ENCODE measurements around the gene WDR88. TPM values are rescaled to one million over a fixed set of nuclear protein-coding genes. Genes with fewer than 3 reads are reported as not detected.

Gene WDR88, protein sequence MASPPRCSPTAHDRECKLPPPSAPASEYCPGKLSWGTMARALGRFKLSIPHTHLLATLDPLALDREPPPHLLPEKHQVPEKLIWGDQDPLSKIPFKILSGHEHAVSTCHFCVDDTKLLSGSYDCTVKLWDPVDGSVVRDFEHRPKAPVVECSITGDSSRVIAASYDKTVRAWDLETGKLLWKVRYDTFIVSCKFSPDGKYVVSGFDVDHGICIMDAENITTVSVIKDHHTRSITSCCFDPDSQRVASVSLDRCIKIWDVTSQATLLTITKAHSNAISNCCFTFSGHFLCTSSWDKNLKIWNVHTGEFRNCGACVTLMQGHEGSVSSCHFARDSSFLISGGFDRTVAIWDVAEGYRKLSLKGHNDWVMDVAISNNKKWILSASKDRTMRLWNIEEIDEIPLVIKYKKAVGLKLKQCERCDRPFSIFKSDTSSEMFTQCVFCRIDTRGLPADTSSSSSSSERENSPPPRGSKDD
- not detected for total RNA-seq

DNA sequence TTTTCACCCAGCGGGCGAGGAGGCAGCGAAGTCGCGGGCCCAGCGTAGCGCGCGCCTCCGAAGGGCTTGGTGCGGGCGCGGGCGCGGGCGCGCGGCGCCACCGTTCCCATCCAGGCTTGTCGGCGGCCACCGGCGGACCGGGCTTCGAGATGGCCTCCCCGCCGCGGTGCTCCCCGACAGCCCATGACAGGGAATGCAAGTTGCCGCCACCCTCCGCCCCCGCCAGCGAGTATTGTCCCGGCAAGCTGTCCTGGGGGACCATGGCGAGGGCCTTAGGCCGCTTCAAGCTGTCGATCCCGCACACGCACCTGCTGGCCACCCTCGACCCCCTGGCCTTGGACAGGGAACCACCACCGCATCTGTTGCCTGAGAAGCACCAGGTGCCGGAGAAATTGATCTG lies at the start of gene WDR88:
Gene WDR88, plus strand, starts transcription at position 94 of the 400 bp plus-strand sequence. Its CDS starts 56 bp downstream, at position 150.
- H3K9me3 ChIP-seq, result no peaks in the 10 kb centered on the region
- intact Hi-C loops (cut with DNase I; ENCODE audit: low total_unique reads), result no loop called here
- no peak for DNase-seq
- no peak within 1 kb of the TSS for H3K27ac ChIP-seq
- WGBS, 2 donors (ENCODE audit: low coverage in 1 of 2), result 94% methylated on average over 40 of the region's 43 CpGs; no CpG with 5 or more reads in 1 of the 2 donors
- H3K4me1 ChIP-seq, result peaks cover 0 to 3% (median 0%) of the 10 kb centered on the region in 4 donors
- no peak for TF ChIP-seq POLR2A (IDR thresholded peaks at IDR 0.05)
- H3K36me3 ChIP-seq, result peaks cover 0 to 30% (median 9%) of the 10 kb centered on the region in 4 donors
- H3K4me3 ChIP-seq, result no peak within 1 kb of the TSS
- peaks cover 23% of the 10 kb centered on the region for H3K27me3 ChIP-seq
- in situ Hi-C loops (cut with MboI; ENCODE audit: low pct_ligation_motif_present in 1 of 4, low pct_unique_long_range_greater_than_20kb in 1 of 4, low sequenced_read_pairs in 3 of 4), result no loop called here

DNA sequence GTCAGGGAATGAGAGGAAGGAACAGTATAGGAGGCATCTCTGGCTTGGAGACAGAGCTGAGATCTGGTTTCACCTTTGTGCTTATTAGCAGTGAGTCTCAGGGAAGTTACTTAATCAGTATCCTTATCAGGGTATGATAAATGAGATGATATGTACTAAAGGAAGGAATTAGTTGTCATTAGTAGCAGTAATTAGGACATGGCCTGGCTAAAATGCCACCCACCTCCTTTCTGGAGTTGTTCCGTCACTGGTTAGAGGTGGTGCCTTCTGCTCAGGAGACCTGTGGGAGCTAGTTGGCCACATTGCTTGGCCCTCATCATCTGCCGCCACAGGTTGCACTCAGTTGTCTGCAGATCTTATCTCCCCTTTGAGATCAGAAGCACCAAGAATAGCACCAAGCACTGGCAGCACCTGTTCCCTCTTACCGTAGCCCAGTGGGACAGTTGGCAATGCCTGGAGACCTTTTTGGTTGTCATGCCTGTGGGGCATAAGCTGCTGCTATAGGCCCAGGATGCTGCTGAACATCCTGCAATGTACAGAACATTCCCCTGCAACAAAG lies 46.3 kb upstream of the WDR88 start:
- no peak for DNase-seq
- H3K9me3 ChIP-seq, result no peaks in the 10 kb centered on the region
- no peak overlapping the region for H3K4me3 ChIP-seq
- H3K36me3 ChIP-seq, result peaks cover 0 to 19% (median 7%) of the 10 kb centered on the region in 4 donors
- TF ChIP-seq, protein P1, sequence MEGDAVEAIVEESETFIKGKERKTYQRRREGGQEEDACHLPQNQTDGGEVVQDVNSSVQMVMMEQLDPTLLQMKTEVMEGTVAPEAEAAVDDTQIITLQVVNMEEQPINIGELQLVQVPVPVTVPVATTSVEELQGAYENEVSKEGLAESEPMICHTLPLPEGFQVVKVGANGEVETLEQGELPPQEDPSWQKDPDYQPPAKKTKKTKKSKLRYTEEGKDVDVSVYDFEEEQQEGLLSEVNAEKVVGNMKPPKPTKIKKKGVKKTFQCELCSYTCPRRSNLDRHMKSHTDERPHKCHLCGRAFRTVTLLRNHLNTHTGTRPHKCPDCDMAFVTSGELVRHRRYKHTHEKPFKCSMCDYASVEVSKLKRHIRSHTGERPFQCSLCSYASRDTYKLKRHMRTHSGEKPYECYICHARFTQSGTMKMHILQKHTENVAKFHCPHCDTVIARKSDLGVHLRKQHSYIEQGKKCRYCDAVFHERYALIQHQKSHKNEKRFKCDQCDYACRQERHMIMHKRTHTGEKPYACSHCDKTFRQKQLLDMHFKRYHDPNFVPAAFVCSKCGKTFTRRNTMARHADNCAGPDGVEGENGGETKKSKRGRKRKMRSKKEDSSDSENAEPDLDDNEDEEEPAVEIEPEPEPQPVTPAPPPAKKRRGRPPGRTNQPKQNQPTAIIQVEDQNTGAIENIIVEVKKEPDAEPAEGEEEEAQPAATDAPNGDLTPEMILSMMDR (IDR thresholded peaks at IDR 0.05), result no peak
- no peak for TF ChIP-seq EP300 (IDR thresholded peaks at IDR 0.05; ENCODE audit: low read depth)
- no peak for TF ChIP-seq POLR2A (IDR thresholded peaks at IDR 0.05)
- no peak for TF ChIP-seq POLR2AphosphoS5 (IDR thresholded peaks at IDR 0.05)
- peaks cover 10 to 20% (median 13%) of the 10 kb centered on the region in 4 donors for H3K4me1 ChIP-seq
- 91% methylated on average over 3 of the region's 3 CpGs; no CpG with 5 or more reads in 1 of the 2 donors for WGBS, 2 donors (ENCODE audit: low coverage in 1 of 2)
- intact Hi-C loops (cut with DNase I; ENCODE audit: low total_unique reads), result no loop called here
- in situ Hi-C loops (cut with MboI; ENCODE audit: low pct_ligation_motif_present in 1 of 4, low pct_unique_long_range_greater_than_20kb in 1 of 4, low sequenced_read_pairs in 3 of 4), result loop anchor here in 1 of 4 donors (25.0 kb wide), 1 partner anchor 98 kb away; no protein-coding TSS in a partner anchor
- no peaks in the 10 kb centered on the region for H3K27me3 ChIP-seq
- no peak overlapping the region for H3K27ac ChIP-seq

DNA sequence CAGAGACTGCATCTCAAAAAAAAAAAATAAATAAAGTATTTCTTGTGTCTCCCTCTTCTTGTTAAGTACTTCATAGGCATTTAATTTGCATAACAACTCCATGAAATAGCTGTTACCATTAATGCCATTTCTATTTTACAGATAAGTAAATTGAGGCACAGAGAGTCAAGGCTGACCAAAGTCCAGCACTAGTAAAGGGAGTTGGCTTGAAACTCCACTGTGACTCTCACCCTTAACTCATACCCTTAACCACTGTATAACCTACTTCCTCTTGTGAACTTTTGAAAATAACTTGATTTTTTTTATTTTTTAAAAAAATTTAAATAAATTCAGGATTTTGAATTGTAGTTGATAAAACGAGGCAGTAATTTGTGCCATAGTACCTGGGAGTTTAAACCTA lies 45.0 kb upstream of the WDR88 start:
- Histone ChIP-seq H3K4me1 (peaks cover 5 to 14% (median 6%) of the 10 kb centered on the region in 4 donors), H3K27ac (no peak overlapping the region), H3K9me3 (no peaks in the 10 kb centered on the region), H3K4me3 (no peak overlapping the region), H3K27me3 (no peaks in the 10 kb centered on the region), H3K36me3 (peaks cover 0 to 27% (median 7%) of the 10 kb centered on the region in 4 donors)
- WGBS, 2 donors (ENCODE audit: low coverage in 1 of 2), result 60 to 77% methylated on average over 1 of the region's 1 CpG
- no peak for DNase-seq
- intact Hi-C loops (cut with DNase I; ENCODE audit: low total_unique reads) (no loop called here), in situ Hi-C loops (cut with MboI; ENCODE audit: low pct_ligation_motif_present in 1 of 4, low pct_unique_long_range_greater_than_20kb in 1 of 4, low sequenced_read_pairs in 3 of 4) (loop anchor here in 1 of 4 donors (25.0 kb wide), 1 partner anchor 100 kb away; no protein-coding TSS in a partner anchor)
- TF ChIP-seq, protein P1 (IDR thresholded peaks at IDR 0.05), result no peak
- no peak for TF ChIP-seq POLR2A (IDR thresholded peaks at IDR 0.05)
- TF ChIP-seq EP300 (IDR thresholded peaks at IDR 0.05; ENCODE audit: low read depth), result no peak
- TF ChIP-seq POLR2AphosphoS5 (IDR thresholded peaks at IDR 0.05), result no peak

DNA sequence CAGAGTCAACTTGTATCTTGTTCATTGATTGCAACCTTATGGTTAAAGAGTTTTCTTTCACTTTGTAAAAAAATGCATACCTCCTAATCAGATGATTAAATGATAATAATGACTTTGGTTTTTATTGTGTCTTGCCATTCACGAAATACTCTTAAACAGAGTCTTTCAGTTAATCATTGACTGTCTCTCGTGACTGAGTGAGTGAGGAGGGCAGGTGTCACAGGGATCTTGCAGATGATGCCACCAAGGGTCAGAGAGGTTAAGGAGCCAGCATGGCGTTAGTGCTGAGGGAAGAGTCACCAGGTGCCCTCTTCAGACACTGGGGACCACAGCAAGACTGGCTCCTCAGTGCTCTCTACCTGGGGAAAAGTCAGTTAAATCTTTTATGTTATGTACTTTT lies 42.9 kb upstream of the WDR88 start:
- Histone ChIP-seq H3K27ac (no peak overlapping the region), H3K4me1 (peaks cover 0 to 12% (median 0%) of the 10 kb centered on the region in 4 donors), H3K9me3 (no peaks in the 10 kb centered on the region), H3K4me3 (no peak overlapping the region), H3K27me3 (no peaks in the 10 kb centered on the region), H3K36me3 (peaks cover 0 to 40% (median 10%) of the 10 kb centered on the region in 4 donors)
- no peak for DNase-seq
- intact Hi-C loops (cut with DNase I; ENCODE audit: low total_unique reads), result no loop called here
- TF ChIP-seq POLR2A (IDR thresholded peaks at IDR 0.05), result no peak
- TF ChIP-seq, protein P1 (IDR thresholded peaks at IDR 0.05), result no peak
- in situ Hi-C loops (cut with MboI; ENCODE audit: low pct_ligation_motif_present in 1 of 4, low pct_unique_long_range_greater_than_20kb in 1 of 4, low sequenced_read_pairs in 3 of 4), result loop anchor here in 1 of 4 donors (25.0 kb wide), 1 partner anchor 102 kb away; no protein-coding TSS in a partner anchor
- 61 to 66% methylated on average over 3 of the region's 3 CpGs for WGBS, 2 donors (ENCODE audit: low coverage in 1 of 2)

All from transverse colon (tissue), 4 donors.